ENCODE measurements around the gene RNH1.

DNA sequence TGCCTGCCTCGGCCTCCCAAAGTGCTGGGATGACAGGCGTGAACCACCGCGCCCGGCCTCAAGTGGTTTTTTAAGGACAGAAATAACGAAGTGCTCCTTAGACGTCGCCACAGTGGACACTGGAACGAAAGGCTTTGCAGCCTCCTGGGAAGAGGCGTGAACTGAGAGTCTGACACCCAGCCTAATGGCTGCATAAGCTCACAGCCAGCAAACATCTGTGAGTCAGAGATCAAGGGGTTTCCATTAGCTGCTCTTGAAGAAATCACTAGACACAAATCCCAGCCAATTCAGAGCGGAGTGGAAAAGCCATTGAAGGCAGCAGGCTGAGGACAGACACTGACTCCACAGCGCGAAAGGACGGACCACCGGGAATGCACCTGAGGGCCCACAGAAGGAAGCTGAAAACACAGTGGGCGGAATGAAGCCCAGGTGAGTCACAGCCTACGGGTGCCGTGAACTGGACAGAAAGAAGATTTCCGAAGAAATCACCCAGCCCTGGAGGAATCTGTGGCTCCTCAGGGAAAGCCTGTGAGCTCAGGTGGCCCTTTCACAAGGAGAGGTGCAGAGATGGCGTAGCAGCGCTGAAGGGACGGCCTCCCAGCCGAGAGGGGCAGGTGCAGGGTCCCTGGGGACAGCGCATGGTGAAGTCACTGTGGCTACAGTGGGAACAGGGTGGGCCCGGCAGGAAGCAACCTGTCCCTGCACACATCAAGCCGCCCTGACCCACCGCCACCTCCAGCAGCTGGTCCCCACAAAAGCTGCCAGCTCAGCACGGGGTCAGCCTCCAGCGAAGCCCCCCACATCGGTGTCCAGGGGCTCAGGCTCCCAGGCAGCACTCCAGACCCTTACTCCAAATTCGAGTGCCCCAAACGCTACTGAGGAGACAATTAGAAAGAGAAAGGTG, 41.9 kb upstream of the RNH1 start:
- no peak for TF ChIP-seq EZH2 (IDR thresholded peaks at IDR 0.05; ENCODE audit: borderline replicate concordance, low read depth, low read length, severe bottlenecking)
- TF ChIP-seq, protein P1, sequence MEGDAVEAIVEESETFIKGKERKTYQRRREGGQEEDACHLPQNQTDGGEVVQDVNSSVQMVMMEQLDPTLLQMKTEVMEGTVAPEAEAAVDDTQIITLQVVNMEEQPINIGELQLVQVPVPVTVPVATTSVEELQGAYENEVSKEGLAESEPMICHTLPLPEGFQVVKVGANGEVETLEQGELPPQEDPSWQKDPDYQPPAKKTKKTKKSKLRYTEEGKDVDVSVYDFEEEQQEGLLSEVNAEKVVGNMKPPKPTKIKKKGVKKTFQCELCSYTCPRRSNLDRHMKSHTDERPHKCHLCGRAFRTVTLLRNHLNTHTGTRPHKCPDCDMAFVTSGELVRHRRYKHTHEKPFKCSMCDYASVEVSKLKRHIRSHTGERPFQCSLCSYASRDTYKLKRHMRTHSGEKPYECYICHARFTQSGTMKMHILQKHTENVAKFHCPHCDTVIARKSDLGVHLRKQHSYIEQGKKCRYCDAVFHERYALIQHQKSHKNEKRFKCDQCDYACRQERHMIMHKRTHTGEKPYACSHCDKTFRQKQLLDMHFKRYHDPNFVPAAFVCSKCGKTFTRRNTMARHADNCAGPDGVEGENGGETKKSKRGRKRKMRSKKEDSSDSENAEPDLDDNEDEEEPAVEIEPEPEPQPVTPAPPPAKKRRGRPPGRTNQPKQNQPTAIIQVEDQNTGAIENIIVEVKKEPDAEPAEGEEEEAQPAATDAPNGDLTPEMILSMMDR (IDR thresholded peaks at IDR 0.05; ENCODE audit: borderline replicate concordance, extremely low read depth, low read length, poor library complexity, severe bottlenecking): no peak

All from DND-41 (cell line).